Measurements from ENCODE around the gene NTF4. TPM values are rescaled to one million over a fixed set of nuclear protein-coding genes. Genes with fewer than 3 reads are reported as not detected.

Gene NTF4
- total RNA-seq, 3 donors from 2014 or later (not counting 1 experiment from before 2014, with no cell fraction given), result not detected

GRCh38 chr19:49061000-49061399 lies 3.6 kb downstream of the NTF4 start:
- H3K9me3 ChIP-seq (ENCODE audit: control insufficient read depth, insufficient read depth, low read length), result no peaks in the 10 kb centered on the region
- H3K4me1 ChIP-seq (ENCODE audit: control insufficient read depth, insufficient read depth, low read length), result peaks cover 21% of the 10 kb centered on the region
- WGBS (ENCODE audit: insufficient coverage), result 97% methylated on average over 2 of the region's 2 CpGs
- H3K36me3 ChIP-seq (ENCODE audit: control insufficient read depth, insufficient read depth, low read length), result no peaks in the 10 kb centered on the region
- H3K27me3 ChIP-seq (ENCODE audit: control insufficient read depth, insufficient read depth, low read length), result peaks cover 29% of the 10 kb centered on the region
- H3K9me3 Mint-ChIP-seq, result no peaks in the 10 kb centered on the region
- DNase-seq (no peak), ATAC-seq (no peak)
- H3K4me3 ChIP-seq (ENCODE audit: low read length), result no peak overlapping the region
- peak overlapping the region; percentile 35 for H3K4me3 Mint-ChIP-seq
- H3K4me1 Mint-ChIP-seq, result peaks cover 20 to 22% of the 10 kb centered on the region in 2 donors
- TF ChIP-seq CTCF (IDR thresholded peaks at IDR 0.05), result no peak
- H3K27me3 Mint-ChIP-seq (ENCODE audit: low read depth in 2 of 2), result peaks cover 42 to 48% of the 10 kb centered on the region in 2 donors
- H3K36me3 Mint-ChIP-seq, result no peaks in the 10 kb centered on the region
- no peak overlapping the region for H3K27ac ChIP-seq (ENCODE audit: low read length)
- intact Hi-C loops (cut with micrococcal nuclease), result no loop called here
- H3K27ac Mint-ChIP-seq, result no peak overlapping the region

DNA sequence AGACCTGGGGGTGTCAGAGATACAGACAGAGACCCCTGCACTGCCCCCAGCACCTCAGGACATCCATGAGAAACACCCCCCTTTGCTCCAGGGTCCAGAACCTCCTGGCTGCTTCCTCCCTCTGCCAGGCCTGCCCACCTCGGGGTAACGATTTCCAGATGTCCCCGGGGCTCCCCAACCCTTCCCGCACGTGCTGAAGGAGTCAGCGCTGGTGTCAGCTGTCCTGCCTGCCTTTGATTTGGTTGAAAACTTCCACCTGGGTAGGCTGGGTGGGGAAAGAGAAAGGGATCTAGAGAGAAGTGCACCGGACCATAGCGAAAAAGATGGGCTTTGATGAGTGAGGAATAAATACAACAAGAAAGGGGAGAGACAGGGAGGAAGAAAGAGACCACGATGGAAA lies 5.6 kb downstream of the NTF4 start:
- no peak overlapping the region for H3K4me3 ChIP-seq (ENCODE audit: low read length)
- no peaks in the 10 kb centered on the region for H3K9me3 ChIP-seq (ENCODE audit: control insufficient read depth, insufficient read depth, low read length)
- intact Hi-C loops (cut with micrococcal nuclease), result no loop called here
- H3K27ac ChIP-seq (ENCODE audit: low read length), result no peak overlapping the region
- ATAC-seq (no peak), DNase-seq (no peak)
- peaks cover 21 to 24% of the 10 kb centered on the region in 2 donors for H3K4me1 Mint-ChIP-seq
- peaks cover 26% of the 10 kb centered on the region for H3K4me1 ChIP-seq (ENCODE audit: control insufficient read depth, insufficient read depth, low read length)
- peaks cover 35 to 40% of the 10 kb centered on the region in 2 donors for H3K27me3 Mint-ChIP-seq (ENCODE audit: low read depth in 2 of 2)
- TF ChIP-seq CTCF (IDR thresholded peaks at IDR 0.05), result no peak
- no peaks in the 10 kb centered on the region for H3K36me3 ChIP-seq (ENCODE audit: control insufficient read depth, insufficient read depth, low read length)
- peaks cover 30% of the 10 kb centered on the region for H3K27me3 ChIP-seq (ENCODE audit: control insufficient read depth, insufficient read depth, low read length)
- H3K4me3 Mint-ChIP-seq, result peak overlapping the region; percentile 25
- H3K9me3 Mint-ChIP-seq, result no peaks in the 10 kb centered on the region
- no peaks in the 10 kb centered on the region for H3K36me3 Mint-ChIP-seq
- WGBS (ENCODE audit: insufficient coverage), result 68% methylated on average over 9 of the region's 9 CpGs
- no peak overlapping the region for H3K27ac Mint-ChIP-seq

DNA sequence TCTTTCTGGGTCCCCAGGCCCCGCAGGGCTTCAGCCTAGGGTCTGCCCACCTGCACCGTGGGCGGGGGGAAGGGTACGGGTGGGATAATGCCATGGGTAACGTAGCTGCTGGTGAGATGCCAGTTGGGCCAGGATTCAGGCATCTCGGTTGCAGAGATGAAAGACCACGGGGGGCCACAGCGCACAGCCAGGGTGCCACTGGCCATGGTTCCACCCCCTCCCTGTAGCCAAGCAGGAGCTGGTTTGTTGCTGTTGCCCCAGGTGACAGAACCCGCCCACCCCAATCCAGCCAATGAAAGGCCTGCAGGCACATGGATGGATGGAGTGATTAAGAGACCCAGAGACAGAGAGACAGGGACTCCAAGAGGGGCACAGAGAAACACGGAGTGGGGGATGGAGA lies 6.1 kb downstream of the NTF4 start:
- DNase-seq, result no peak
- peaks cover 30% of the 10 kb centered on the region for H3K27me3 ChIP-seq (ENCODE audit: control insufficient read depth, insufficient read depth, low read length)

More for the DNA sequence above, 6.1 kb downstream of the NTF4 start:
- H3K4me1 ChIP-seq (ENCODE audit: control insufficient read depth, insufficient read depth, low read length), result peaks cover 26% of the 10 kb centered on the region
- Mint-ChIP-seq H3K4me1 (peaks cover 21 to 24% of the 10 kb centered on the region in 2 donors), H3K27me3 (ENCODE audit: low read depth in 2 of 2) (peaks cover 35 to 40% of the 10 kb centered on the region in 2 donors), H3K27ac (no peak overlapping the region), H3K4me3 (peak overlapping the region; percentile 25), H3K36me3 (no peaks in the 10 kb centered on the region), H3K9me3 (no peaks in the 10 kb centered on the region)
- 45% methylated on average over 9 of the region's 10 CpGs for WGBS (ENCODE audit: insufficient coverage)
- intact Hi-C loops (cut with micrococcal nuclease), result no loop called here
- no peak for TF ChIP-seq CTCF (IDR thresholded peaks at IDR 0.05)
- no peak overlapping the region for H3K4me3 ChIP-seq (ENCODE audit: low read length)
- no peaks in the 10 kb centered on the region for H3K36me3 ChIP-seq (ENCODE audit: control insufficient read depth, insufficient read depth, low read length)
- no peak for ATAC-seq
- no peak overlapping the region for H3K27ac ChIP-seq (ENCODE audit: low read length)
- no peaks in the 10 kb centered on the region for H3K9me3 ChIP-seq (ENCODE audit: control insufficient read depth, insufficient read depth, low read length)

All from natural killer cell (primary cell).